Mesendoderm (in vitro differentiated cells): ENCODE measurements around the gene CPOX.

ENCODE experiments used
- DNase-seq: peaks from one replicate; pipeline ENCODE4 v3.0.0; 2013
- H2AK5ac ChIP-seq: 2 replicates; pipeline ENCODE4 v1.6.1; 2013; ENCODE audit warnings: low read length, inconsistent platforms
- H2BK120ac ChIP-seq: 2 replicates; pipeline ENCODE4 v1.6.1; 2013; ENCODE audit warnings: low read depth, mild to moderate bottlenecking, low read length, moderate library complexity, mixed read lengths
- H2BK15ac ChIP-seq: replicated peaks from 2 replicates; pipeline ENCODE4 v1.6.1; 2013; ENCODE audit warnings: low read depth, mild to moderate bottlenecking, moderate library complexity
- H2BK5ac ChIP-seq: 2 replicates; pipeline ENCODE4 v1.6.1; 2013; ENCODE audit warnings: low read length, inconsistent platforms
- H3K18ac ChIP-seq: 2 replicates; pipeline ENCODE4 v1.6.1; 2013; ENCODE audit warnings: mild to moderate bottlenecking, low read length, mixed read lengths
- H3K23ac ChIP-seq: one replicate; pipeline ENCODE4 v1.6.1; 2013; ENCODE audit warnings: low read length
- H3K27ac ChIP-seq: 2 replicates; pipeline ENCODE4 v1.5.1; 2013; ENCODE audit warnings: low read depth, mild to moderate bottlenecking, inconsistent platforms, low read length, moderate library complexity
- H3K27me3 ChIP-seq: 2 replicates; pipeline ENCODE4 v1.6.1; 2013; ENCODE audit warnings: low read length, control low read depth, mild to moderate bottlenecking, inconsistent platforms; ENCODE audit not compliant: insufficient read depth, poor library complexity
- H3K36me3 ChIP-seq: 2 replicates; pipeline ENCODE4 v1.6.1; 2013; ENCODE audit warnings: low read length, inconsistent platforms; ENCODE audit not compliant: control insufficient read depth, insufficient read depth
- H3K4ac ChIP-seq: one replicate; pipeline ENCODE4 v1.6.1; 2013; ENCODE audit warnings: low read depth, mild to moderate bottlenecking, low read length, moderate library complexity
- H3K4me1 ChIP-seq: 2 replicates; pipeline ENCODE4 v1.6.1; 2013; ENCODE audit warnings: low read depth, low read length, inconsistent platforms; ENCODE audit not compliant: control insufficient read depth
- H3K4me2 ChIP-seq: 2 replicates; pipeline ENCODE4 v1.6.1; 2013; ENCODE audit warnings: low read length
- H3K4me3 ChIP-seq: 2 replicates; pipeline ENCODE4 v1.5.1; 2013; ENCODE audit warnings: mild to moderate bottlenecking, low read length
- H3K56ac ChIP-seq: one replicate; pipeline ENCODE4 v1.6.1; 2013; ENCODE audit warnings: low read length
- H3K79me1 ChIP-seq: 2 replicates; pipeline ENCODE4 v1.6.1; 2013; ENCODE audit warnings: low read length, inconsistent platforms
- H3K79me2 ChIP-seq: 2 replicates; pipeline ENCODE4 v1.6.1; 2013; ENCODE audit warnings: mild to moderate bottlenecking, low read length; ENCODE audit not compliant: control insufficient read depth, insufficient read depth
- H3K9ac ChIP-seq: 2 replicates; pipeline ENCODE4 v1.6.1; 2013; ENCODE audit warnings: low read length, inconsistent platforms
- H4K5ac ChIP-seq: one replicate; pipeline ENCODE4 v1.6.1; 2013; ENCODE audit warnings: low read length
- H4K8ac ChIP-seq: one replicate; pipeline ENCODE4 v1.6.1; 2013; ENCODE audit warnings: low read depth, mild to moderate bottlenecking, control low read depth, low read length, moderate library complexity
- WGBS: extraction: QIAGEN DNeasy Blood & Tissue Kit; methylation state at CpG from one replicate; pipeline ENCODE4 v1.1.7; 2013; ENCODE audit warnings: low lambda C conversion rate, missing lambda C conversion rate; ENCODE audit not compliant: insufficient coverage; ENCODE audit errors: extremely low coverage; 5-methylcytosine and 5-hydroxymethylcytosine counted together

Gene CPOX

GRCh38 chr3:98558100-98558827, 35.1 kb downstream of the CPOX start:
- H3K4ac ChIP-seq: no peak overlapping the region
- H3K27me3 ChIP-seq: no peaks in the 10 kb centered on the region
- no peak overlapping the region for H3K27ac ChIP-seq
- no peak overlapping the region for H4K8ac ChIP-seq
- H3K56ac ChIP-seq: no peak overlapping the region
- no peak overlapping the region for H3K9ac ChIP-seq
- no peak overlapping the region for H3K4me2 ChIP-seq
- no peaks in the 10 kb centered on the region for H3K79me1 ChIP-seq
- H3K23ac ChIP-seq: no peak overlapping the region
- no peak for DNase-seq
- no peak overlapping the region for H2AK5ac ChIP-seq
- no peaks in the 10 kb centered on the region for H3K79me2 ChIP-seq
- H3K4me3 ChIP-seq: no peak overlapping the region
- no CpG with 5 or more reads among the region's 6 CpGs for WGBS
- no peak overlapping the region for H2BK15ac ChIP-seq
- no peak overlapping the region for H4K5ac ChIP-seq
- no peak overlapping the region for H3K18ac ChIP-seq
- H2BK5ac ChIP-seq: no peak overlapping the region
- H2BK120ac ChIP-seq: no peak overlapping the region
- no peaks in the 10 kb centered on the region for H3K36me3 ChIP-seq
- H3K4me1 ChIP-seq: no peaks in the 10 kb centered on the region

GRCh38 chr3:98557324-98558010, 35.9 kb downstream of the CPOX start:
- Histone ChIP-seq H3K56ac (no peak overlapping the region), H3K27ac (no peak overlapping the region), H2BK5ac (no peak overlapping the region), H3K4me1 (no peaks in the 10 kb centered on the region), H4K8ac (no peak overlapping the region), H2AK5ac (no peak overlapping the region), H3K27me3 (no peaks in the 10 kb centered on the region), H3K4me3 (no peak overlapping the region), H3K36me3 (no peaks in the 10 kb centered on the region), H2BK15ac (no peak overlapping the region), H4K5ac (no peak overlapping the region), H3K4me2 (no peak overlapping the region), H3K23ac (no peak overlapping the region), H3K4ac (no peak overlapping the region), H3K79me1 (no peaks in the 10 kb centered on the region), H3K9ac (no peak overlapping the region), H3K79me2 (no peaks in the 10 kb centered on the region), H3K18ac (no peak overlapping the region), H2BK120ac (no peak overlapping the region)
- no peak for DNase-seq
- no CpG with 5 or more reads among the region's 4 CpGs for WGBS

DNA sequence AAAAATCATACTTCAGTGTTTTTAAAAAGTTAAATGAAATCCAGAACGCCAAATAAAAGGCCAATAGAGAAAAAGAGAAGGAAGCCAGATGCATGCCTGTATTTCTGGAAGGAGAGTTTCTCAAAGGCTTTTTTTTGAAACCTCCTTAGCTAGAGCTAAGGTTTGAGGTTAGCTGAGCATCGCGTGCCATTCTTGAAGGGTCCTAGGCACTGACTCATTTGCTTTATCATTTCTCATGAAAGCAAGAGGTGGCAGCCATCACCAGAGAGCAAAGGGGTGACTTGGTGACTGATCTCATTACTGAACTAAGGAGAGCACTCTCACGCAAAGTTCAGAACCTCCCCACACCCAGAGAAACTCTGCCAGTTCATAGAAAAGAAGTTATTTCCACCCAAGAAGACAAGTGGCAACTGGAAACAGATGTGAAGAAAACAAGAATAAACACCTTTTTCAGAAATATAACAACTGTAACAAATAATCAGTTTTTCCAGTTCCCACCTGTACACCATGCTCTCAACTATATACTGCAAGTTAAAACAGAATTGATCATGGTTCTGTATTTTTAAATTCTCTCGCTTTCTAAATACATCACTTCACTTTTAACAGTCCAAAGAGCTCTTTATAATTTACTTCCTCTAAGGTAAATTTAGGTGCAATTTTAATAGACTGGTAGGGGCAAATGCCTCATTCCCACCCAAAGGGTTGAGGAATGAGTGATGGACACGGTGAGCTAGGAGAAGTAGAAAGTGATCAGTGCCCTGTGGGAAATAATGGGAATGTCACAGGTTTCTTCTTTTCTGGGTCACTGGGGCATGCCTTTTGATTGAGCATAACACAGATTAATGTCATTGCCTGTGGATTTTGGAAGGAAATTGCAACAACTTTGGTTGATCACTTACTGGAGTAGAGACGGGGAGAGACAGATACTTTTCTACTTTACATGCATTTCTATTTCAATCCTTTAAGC, 37.0 kb downstream of the CPOX start:
- no peaks in the 10 kb centered on the region for H3K79me1 ChIP-seq
- no peaks in the 10 kb centered on the region for H3K79me2 ChIP-seq
- H4K5ac ChIP-seq: no peak overlapping the region
- H4K8ac ChIP-seq: no peak overlapping the region
- H3K23ac ChIP-seq: no peak overlapping the region
- no peak for DNase-seq
- H3K4me2 ChIP-seq: no peak overlapping the region
- no peak overlapping the region for H3K4ac ChIP-seq
- WGBS: no CpG with 5 or more reads among the region's 7 CpGs
- no peak overlapping the region for H3K27ac ChIP-seq
- no peaks in the 10 kb centered on the region for H3K36me3 ChIP-seq
- H3K4me3 ChIP-seq: no peak overlapping the region
- no peak overlapping the region for H2BK5ac ChIP-seq
- H3K4me1 ChIP-seq: no peaks in the 10 kb centered on the region
- peak overlapping the region; percentile 61 for H2BK120ac ChIP-seq
- H3K56ac ChIP-seq: no peak overlapping the region
- H3K9ac ChIP-seq: no peak overlapping the region
- no peak overlapping the region for H2AK5ac ChIP-seq
- no peak overlapping the region for H2BK15ac ChIP-seq
- no peak overlapping the region for H3K18ac ChIP-seq
- H3K27me3 ChIP-seq: no peaks in the 10 kb centered on the region

DNA sequence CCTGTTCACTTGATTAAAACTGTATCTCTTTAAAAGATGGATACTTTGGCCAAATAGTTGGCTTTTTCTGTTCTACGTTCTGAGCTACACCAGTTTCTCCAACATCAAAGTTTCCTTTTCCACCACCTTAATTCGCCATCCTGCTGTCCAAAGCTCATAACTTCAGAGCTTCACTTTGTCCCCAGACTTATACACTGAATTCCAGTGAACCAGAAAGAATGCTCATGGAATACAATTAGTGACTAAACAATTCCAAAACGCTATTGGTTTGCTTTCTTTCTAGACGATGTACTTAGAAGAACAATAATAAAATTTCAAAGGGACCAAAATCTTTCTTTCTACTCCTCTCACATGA, 38.4 kb downstream of the CPOX start:
- no peak overlapping the region for H2BK120ac ChIP-seq
- H3K56ac ChIP-seq: no peak overlapping the region
- no peak overlapping the region for H3K27ac ChIP-seq

DNA sequence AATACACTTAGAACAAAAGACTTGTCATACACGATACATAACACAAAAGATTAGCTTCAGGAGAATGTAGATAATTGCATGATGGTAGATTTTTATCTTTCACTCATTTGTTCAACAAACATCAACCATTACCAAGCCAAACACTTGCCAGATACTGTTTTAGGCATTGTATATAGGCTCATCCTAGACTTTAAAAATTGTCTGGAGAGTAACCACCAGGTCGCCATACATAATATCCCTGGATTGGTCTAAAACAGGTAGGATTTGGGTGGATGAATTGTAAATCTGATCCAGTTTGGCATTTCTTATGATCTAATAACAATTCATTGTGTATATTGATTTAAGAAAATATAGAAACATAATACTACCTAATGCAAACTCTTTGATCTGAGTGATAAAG, 38.8 kb downstream of the CPOX start:
- no peak overlapping the region for H2BK15ac ChIP-seq

More for the DNA sequence above, 38.4 kb downstream of the CPOX start:
- Histone ChIP-seq H3K4me1 (no peaks in the 10 kb centered on the region), H3K79me1 (no peaks in the 10 kb centered on the region), H3K4me2 (no peak overlapping the region), H3K9ac (no peak overlapping the region), H3K18ac (no peak overlapping the region), H2BK5ac (no peak overlapping the region), H4K8ac (no peak overlapping the region), H3K4ac (no peak overlapping the region), H3K79me2 (no peaks in the 10 kb centered on the region), H3K27me3 (no peaks in the 10 kb centered on the region), H2BK15ac (no peak overlapping the region), H2AK5ac (no peak overlapping the region), H3K36me3 (no peaks in the 10 kb centered on the region), H3K4me3 (no peak overlapping the region), H4K5ac (no peak overlapping the region), H3K23ac (no peak overlapping the region)
- DNase-seq: no peak
- WGBS: no CpG with 5 or more reads among the region's 4 CpGs

More for the DNA sequence above, 38.8 kb downstream of the CPOX start:
- Histone ChIP-seq H3K18ac (no peak overlapping the region), H3K9ac (no peak overlapping the region), H3K4me1 (no peaks in the 10 kb centered on the region), H2BK5ac (no peak overlapping the region), H3K4me2 (no peak overlapping the region), H4K8ac (no peak overlapping the region), H3K23ac (no peak overlapping the region), H4K5ac (no peak overlapping the region), H3K79me2 (no peaks in the 10 kb centered on the region), H3K4me3 (no peak overlapping the region), H2AK5ac (no peak overlapping the region), H3K27me3 (no peaks in the 10 kb centered on the region), H3K27ac (no peak overlapping the region), H3K36me3 (no peaks in the 10 kb centered on the region), H3K56ac (no peak overlapping the region), H3K79me1 (no peaks in the 10 kb centered on the region), H3K4ac (no peak overlapping the region), H2BK120ac (no peak overlapping the region)
- WGBS: no CpG with 5 or more reads among the region's 2 CpGs
- no peak for DNase-seq
